HUES64 (cell line): ENCODE data around the gene IKZF4.
A peak's percentile ranks its signal among the peaks of the same experiment; 100 is the strongest.
"Not testable (repeated sequence)": the region's sequence is repeated elsewhere in the genome, so short reads cannot be mapped to it uniquely, and the experiment has no call there.

Source experiments
- H3K27ac ChIP-seq: 2 replicates; pipeline ENCODE4 v1.7.0; 2013; ENCODE audit warnings: low read depth, low read length, inconsistent platforms
- H3K27me3 ChIP-seq: 2 replicates; pipeline ENCODE4 v1.6.1; 2013; ENCODE audit warnings: mild to moderate bottlenecking, low read length; ENCODE audit not compliant: insufficient read depth
- H3K36me3 ChIP-seq: 2 replicates; pipeline ENCODE4 v1.6.1; 2013; ENCODE audit warnings: mild to moderate bottlenecking, low read length; ENCODE audit not compliant: insufficient read depth
- H3K4me1 ChIP-seq: 2 replicates; pipeline ENCODE4 v1.6.1; 2013; ENCODE audit warnings: mild to moderate bottlenecking, low read length, moderate library complexity; ENCODE audit not compliant: insufficient read depth
- H3K4me3 ChIP-seq: 2 replicates; pipeline ENCODE4 v1.5.1; 2013; ENCODE audit warnings: mild to moderate bottlenecking, low read length, moderate library complexity
- H3K9ac ChIP-seq: 2 replicates; pipeline ENCODE4 v1.6.1; 2013; ENCODE audit warnings: mild to moderate bottlenecking, low read depth, low read length
- H3K9me3 ChIP-seq: 2 replicates; pipeline ENCODE4 v1.6.1; 2013; ENCODE audit warnings: low read depth, low read length; ENCODE audit not compliant: insufficient read depth
- WGBS: fragments of 150-250, 120-280 bp; methylation state at CpG from one replicate; pipeline ENCODE4 v1.1.7; 2013; ENCODE audit warnings: missing lambda C conversion rate; 5-methylcytosine and 5-hydroxymethylcytosine counted together

The IKZF4 gene

DNA sequence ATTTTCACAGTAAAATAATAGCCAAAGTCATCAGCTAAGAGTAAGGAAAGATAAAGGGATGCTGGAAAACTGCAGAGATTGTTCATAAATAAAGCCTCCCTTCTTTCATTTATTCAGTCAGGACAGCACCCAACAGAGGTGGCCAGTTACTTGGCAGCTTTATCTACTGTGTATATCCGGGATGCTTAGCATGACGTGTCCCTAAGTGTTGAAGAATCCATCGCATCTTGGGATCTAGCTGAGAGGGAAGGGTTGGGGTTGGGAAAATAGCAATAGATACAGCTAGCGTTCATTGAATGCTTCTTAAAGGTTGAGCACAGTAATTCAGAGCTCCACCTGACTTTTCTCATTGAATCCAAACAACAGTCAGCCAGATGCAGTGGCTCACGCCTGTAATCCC is 53.6 kb downstream of the IKZF4 start:
- Histone ChIP-seq H3K9ac (no peak overlapping the region), H3K36me3 (no peaks in the 10 kb centered on the region), H3K27me3 (no peaks in the 10 kb centered on the region), H3K27ac (no peak overlapping the region), H3K4me1 (peaks cover 4% of the 10 kb centered on the region; the same call in 1 of the 2 replicates), H3K4me3 (no peak overlapping the region), H3K9me3 (peaks cover 2% of the 10 kb centered on the region; the same call in 1 of the 2 replicates)
- WGBS, result 93% methylated on average over 5 of the region's 5 CpGs

DNA sequence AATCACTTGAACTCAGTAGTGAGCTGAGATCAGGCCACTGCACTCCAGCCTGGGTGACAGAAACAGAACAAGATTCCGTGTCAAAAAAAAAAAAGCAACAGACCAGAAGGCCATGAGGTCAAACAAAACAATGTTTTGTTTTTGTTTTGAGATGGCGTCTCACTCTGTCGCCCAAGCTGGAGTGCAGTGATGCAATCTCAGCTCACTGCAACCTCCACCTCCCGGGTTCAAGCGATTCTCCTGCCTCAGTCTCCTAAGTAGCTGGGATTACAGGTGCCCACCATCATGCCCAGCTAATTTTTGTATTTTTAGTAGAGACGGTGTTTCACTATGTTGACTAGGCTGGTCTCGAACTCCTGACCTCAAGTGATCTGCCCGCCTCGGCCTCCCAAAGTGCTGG is 57.1 kb downstream of the IKZF4 start:
- not testable (repeated sequence) for H3K27me3 ChIP-seq, H3K27ac ChIP-seq
- WGBS, result 95% methylated on average over 9 of the region's 9 CpGs

GRCh38 chr12:56078427-56078826 is 57.6 kb downstream of the IKZF4 start:
- Histone ChIP-seq H3K27me3 (no peaks in the 10 kb centered on the region; the same call in 1 of the 2 replicates), H3K9me3 (peaks cover 2% of the 10 kb centered on the region; the same call in 1 of the 2 replicates), H3K27ac (peak overlapping the region; percentile 93; the same call in 1 of the 2 replicates), H3K4me1 (peaks cover 17% of the 10 kb centered on the region; the same call in 1 of the 2 replicates), H3K4me3 (peak overlapping the region; percentile 84), H3K9ac (no peak overlapping the region), H3K36me3 (peaks cover under 1% of the 10 kb centered on the region)
- WGBS, result no CpG with 5 or more reads among the region's 1 CpG

More for the DNA sequence above, 57.1 kb downstream of the IKZF4 start:
- H3K9me3 ChIP-seq, H3K36me3 ChIP-seq, H3K9ac ChIP-seq, H3K4me3 ChIP-seq: not testable (repeated sequence)
- peaks cover 17% of the 10 kb centered on the region; the same call in 1 of the 2 replicates for H3K4me1 ChIP-seq

DNA sequence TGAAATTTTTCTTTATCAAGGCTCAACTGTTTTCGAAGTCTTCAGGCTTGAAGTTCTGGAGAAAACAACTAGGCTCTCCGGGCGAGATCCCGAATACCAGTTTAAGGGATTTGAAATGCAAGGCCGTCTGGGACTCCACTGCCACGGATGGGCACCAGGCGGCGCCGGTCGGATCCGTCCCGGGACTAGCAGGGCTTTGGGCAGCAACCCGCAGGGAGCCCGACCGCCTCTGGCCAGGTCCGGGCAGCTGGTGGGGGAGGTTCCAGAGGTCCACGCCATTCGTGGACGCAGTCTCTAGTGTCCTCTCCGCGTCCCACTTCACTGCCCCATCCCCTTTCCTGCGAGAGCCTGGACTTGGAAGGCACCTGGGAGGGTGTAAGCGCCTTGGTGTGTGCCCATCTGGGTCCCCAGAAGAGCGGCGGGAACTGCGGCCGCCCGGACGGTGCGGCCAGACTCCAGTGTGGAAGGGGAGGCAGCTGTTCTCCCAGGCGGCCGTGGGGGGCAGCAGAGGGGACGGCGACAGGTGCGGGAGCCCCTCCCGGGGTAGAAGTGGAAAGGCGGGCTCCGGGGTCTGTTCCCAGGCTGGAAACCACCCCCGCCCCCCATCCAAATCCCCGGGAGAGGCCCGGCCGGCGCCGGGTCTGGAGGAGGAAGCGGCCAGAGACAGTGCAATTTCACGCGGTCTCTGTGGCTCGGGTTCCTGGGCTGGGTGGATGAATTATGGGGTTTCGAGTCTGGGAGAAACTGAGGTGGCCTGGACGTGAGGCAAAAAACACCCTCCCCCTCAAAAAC is 58.3 kb downstream of the IKZF4 start:
- H3K4me1 ChIP-seq, result peaks cover 17% of the 10 kb centered on the region; the same call in 1 of the 2 replicates

DNA sequence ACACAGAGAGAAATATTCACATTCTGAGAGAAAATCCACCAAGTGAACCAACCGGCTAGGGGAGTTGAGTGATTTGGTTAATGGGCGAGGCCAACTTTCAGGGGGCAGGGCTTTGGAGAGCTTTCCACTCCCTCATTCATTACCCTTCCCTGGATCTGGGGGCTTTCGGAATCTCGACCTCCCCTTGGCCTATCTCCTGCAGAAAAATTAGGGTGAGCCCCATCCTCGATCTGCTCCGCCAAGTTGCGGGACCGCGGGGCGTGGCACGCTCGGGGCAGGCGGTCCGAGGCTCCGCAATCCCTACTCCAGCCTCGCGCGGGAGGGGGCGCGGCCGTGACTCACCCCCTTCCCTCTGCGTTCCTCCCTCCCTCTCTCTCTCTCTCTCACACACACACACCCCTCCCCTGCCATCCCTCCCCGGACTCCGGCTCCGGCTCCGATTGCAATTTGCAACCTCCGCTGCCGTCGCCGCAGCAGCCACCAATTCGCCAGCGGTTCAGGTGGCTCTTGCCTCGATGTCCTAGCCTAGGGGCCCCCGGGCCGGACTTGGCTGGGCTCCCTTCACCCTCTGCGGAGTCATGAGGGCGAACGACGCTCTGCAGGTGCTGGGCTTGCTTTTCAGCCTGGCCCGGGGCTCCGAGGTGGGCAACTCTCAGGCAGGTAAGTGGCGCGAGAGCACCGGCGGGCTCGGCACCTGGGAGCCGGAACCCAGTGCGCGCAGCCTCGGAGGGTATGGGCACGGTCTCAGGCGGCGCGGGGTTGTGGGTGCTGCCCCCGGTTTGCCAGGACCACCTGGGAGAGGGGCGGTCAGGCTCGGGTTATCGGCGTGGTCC is 59.1 kb downstream of the IKZF4 start, which contains the start of gene ERBB3:
ERBB3 (plus strand) TSS at position 443 of the 833 bp plus-strand sequence; CDS start at position 579, 136 bp downstream.
- Histone ChIP-seq H3K36me3 (peaks cover 11% of the 10 kb centered on the region), H3K27ac (peak within 1 kb of the TSS; percentile 93), H3K27me3 (no peaks in the 10 kb centered on the region; the same call in 1 of the 2 replicates), H3K4me3 (peak within 1 kb of the TSS; percentile 84), H3K9me3 (peaks cover 2% of the 10 kb centered on the region; the same call in 1 of the 2 replicates), H3K9ac (peak within 1 kb of the TSS; percentile 82), H3K4me1 (peaks cover 17% of the 10 kb centered on the region; the same call in 1 of the 2 replicates)
- WGBS, result under 1% methylated on average over 58 of the region's 59 CpGs

More for the DNA sequence above, 58.3 kb downstream of the IKZF4 start:
- Histone ChIP-seq H3K4me3 (peak overlapping the region; percentile 84), H3K9ac (peak overlapping the region; percentile 80), H3K27me3 (no peaks in the 10 kb centered on the region; the same call in 1 of the 2 replicates), H3K36me3 (peaks cover 8% of the 10 kb centered on the region), H3K9me3 (peaks cover 2% of the 10 kb centered on the region; the same call in 1 of the 2 replicates), H3K27ac (peak overlapping the region; percentile 93)
- WGBS, result 2% methylated on average over 48 of the region's 50 CpGs

DNA sequence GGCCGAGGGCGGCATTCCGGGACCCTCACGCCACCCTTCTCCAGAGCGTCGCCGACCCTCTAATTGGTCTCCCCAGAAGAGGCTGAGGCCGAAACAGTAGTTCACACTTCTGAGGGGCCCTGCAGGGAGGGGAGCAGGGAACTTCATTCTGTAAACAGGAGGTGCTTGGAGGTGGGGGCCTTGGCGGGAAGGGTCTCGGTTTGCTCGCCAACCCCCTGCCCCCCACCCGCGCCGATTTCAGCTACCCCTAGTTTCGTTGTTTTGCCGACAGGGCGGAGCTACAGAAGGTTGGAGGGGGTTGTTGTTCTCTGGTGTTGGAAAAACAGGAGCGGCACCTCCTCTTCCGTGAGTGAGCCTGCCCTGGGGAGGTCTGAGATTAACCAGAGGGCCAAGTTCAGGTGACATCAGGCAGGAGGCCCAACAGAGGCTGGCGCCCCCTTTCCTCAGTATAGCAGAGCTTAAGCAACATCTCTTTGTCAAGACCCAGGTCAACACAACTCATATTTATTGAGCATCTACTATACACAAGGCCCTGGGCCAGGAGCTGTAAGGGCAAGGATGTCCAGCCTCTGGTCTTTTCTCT is 59.8 kb downstream of the IKZF4 start:
- peak overlapping the region; percentile 84 for H3K4me3 ChIP-seq
- H3K36me3 ChIP-seq, result peaks cover 13% of the 10 kb centered on the region
- peaks cover 17% of the 10 kb centered on the region; the same call in 1 of the 2 replicates for H3K4me1 ChIP-seq
- H3K9me3 ChIP-seq, result peaks cover 2% of the 10 kb centered on the region; the same call in 1 of the 2 replicates
- peak overlapping the region; percentile 93; the same call in 1 of the 2 replicates for H3K27ac ChIP-seq
- no peaks in the 10 kb centered on the region; the same call in 1 of the 2 replicates for H3K27me3 ChIP-seq
- H3K9ac ChIP-seq, result peak overlapping the region; percentile 82
- WGBS, result 2% methylated on average over 20 of the region's 20 CpGs

- Histone ChIP-seq H3K9me3 (peaks cover 2% of the 10 kb centered on the region; the same call in 1 of the 2 replicates), H3K4me3 (peak overlapping the region; percentile 84), H3K4me1 (peaks cover 17% of the 10 kb centered on the region; the same call in 1 of the 2 replicates), H3K9ac (0 out of 2 replicates have a peak overlapping the region, but pooled peaks have one; percentile 82), H3K27ac (no peak overlapping the region), H3K36me3 (peaks cover 21% of the 10 kb centered on the region), H3K27me3 (no peaks in the 10 kb centered on the region; the same call in 1 of the 2 replicates)
- 66% methylated on average over 6 of the region's 6 CpGs for WGBS
These were observed 60.8 kb downstream of the IKZF4 start for GRCh38 chr12:56081393-56082347.

GRCh38 chr12:56082382-56082781 is 61.5 kb downstream of the IKZF4 start:
- H3K9ac ChIP-seq, result peak overlapping the region; percentile 5; the same call in 1 of the 2 replicates
- no peak overlapping the region for H3K27ac ChIP-seq
- no peaks in the 10 kb centered on the region; the same call in 1 of the 2 replicates for H3K27me3 ChIP-seq
- WGBS, result 90% methylated on average over 2 of the region's 2 CpGs
- H3K4me1 ChIP-seq, result peaks cover 17% of the 10 kb centered on the region; the same call in 1 of the 2 replicates
- H3K36me3 ChIP-seq, result peaks cover 28% of the 10 kb centered on the region
- H3K4me3 ChIP-seq, result no peak overlapping the region
- no peaks in the 10 kb centered on the region for H3K9me3 ChIP-seq

GRCh38 chr12:56082967-56083366 is 62.1 kb downstream of the IKZF4 start:
- H3K36me3 ChIP-seq, result peaks cover 34% of the 10 kb centered on the region
- WGBS, result 100% methylated on average over 1 of the region's 3 CpGs
- H3K4me1 ChIP-seq, result peaks cover 17% of the 10 kb centered on the region; the same call in 1 of the 2 replicates
- H3K27me3 ChIP-seq, result no peaks in the 10 kb centered on the region; the same call in 1 of the 2 replicates
- H3K27ac ChIP-seq, result no peak overlapping the region
- H3K9me3 ChIP-seq, result no peaks in the 10 kb centered on the region
- H3K4me3 ChIP-seq, result no peak overlapping the region
- H3K9ac ChIP-seq, result no peak overlapping the region
